Measurements from ENCODE around the gene LPP. TPM values are rescaled to one million over a fixed set of nuclear protein-coding genes. Genes with fewer than 3 reads are reported as not detected.

Gene LPP
- total RNA-seq, 1 experiment from 2014 or later, result 54.0 TPM

GRCh38 chr3:188633206-188633605, 479.2 kb downstream of the LPP start:
- H3K9ac ChIP-seq (ENCODE audit: low read length), result no peak overlapping the region
- no peak overlapping the region for H3K4me2 ChIP-seq (ENCODE audit: low read length)
- DNase-seq (ENCODE audit: low read depth, low spot score) (no peak), ATAC-seq (no peak)
- no peak overlapping the region for H3K27ac ChIP-seq (ENCODE audit: low read depth, low read length)
- intact Hi-C loops (cut with micrococcal nuclease), result no loop called here
- ChIA-PET CTCF (no interaction called here), RAD21 (ENCODE audit: low non-redundant PET in 1 of 2, low total read pairs in 2 of 2, uncharacterized antibody in 2 of 2, unreplicated experiment in 2 of 2) (no interaction called here), POLR2A (no interaction called here)
- BruUV-seq (replicated peaks), result no TSS peak
- no peaks in the 10 kb centered on the region for H4K20me1 ChIP-seq (ENCODE audit: insufficient read depth)
- no peak overlapping the region for H3K4me3 ChIP-seq (replicated peaks in 1 of 2; ENCODE audit: low read depth in 1 of 2, low read length in 2 of 2)
- no peaks in the 10 kb centered on the region for H3K9me2 ChIP-seq (ENCODE audit: insufficient read depth)
- H3K27me3 ChIP-seq (ENCODE audit: insufficient read depth, low read length), result no peaks in the 10 kb centered on the region
- TF ChIP-seq ZBTB33 (IDR thresholded peaks at IDR 0.05; ENCODE audit: extremely low read depth, insufficient replicate concordance, low read length) (no peak), TCF7L2 (IDR thresholded peaks at IDR 0.05; ENCODE audit: borderline replicate concordance, extremely low read depth, insufficient read depth, insufficient read length) (no peak), SIN3A (IDR thresholded peaks at IDR 0.05; ENCODE audit: low read depth) (no peak), YY1 (IDR thresholded peaks at IDR 0.05; ENCODE audit: extremely low read depth, insufficient replicate concordance, low read depth, low read length) (no peak), CEBPB (IDR thresholded peaks at IDR 0.05; ENCODE audit: low read depth) (no peak), ELF1 (IDR thresholded peaks at IDR 0.05; ENCODE audit: borderline replicate concordance, low read depth) (no peak), MAX (IDR thresholded peaks at IDR 0.05) (no peak), SRF (IDR thresholded peaks at IDR 0.05; ENCODE audit: low read depth) (no peak), POLR2AphosphoS5 (IDR thresholded peaks at IDR 0.05; ENCODE audit: low read depth, low read length) (no peak)
- no peak overlapping the region for H2AFZ ChIP-seq (ENCODE audit: low read depth, low read length, poor library complexity, severe bottlenecking)
- H3K4me1 ChIP-seq (ENCODE audit: control insufficient read depth in 1 of 2, insufficient read depth in 2 of 2, low read length in 2 of 2), result peaks cover 0 to 1% of the 10 kb centered on the region in 2 experiments; a peak in 1 of 4 replicates
- no peaks in the 10 kb centered on the region for H3K79me2 ChIP-seq (ENCODE audit: insufficient read depth, low read length)
- no peaks in the 10 kb centered on the region for H3K36me3 ChIP-seq (ENCODE audit: control insufficient read depth in 1 of 2, insufficient read depth in 2 of 2, low read length in 2 of 2)
- H3K9me3 ChIP-seq (ENCODE audit: control insufficient read depth in 1 of 2, insufficient read depth in 1 of 2, low read depth in 1 of 2, low read length in 2 of 2), result no peaks in the 10 kb centered on the region
